Liver (tissue), 3 donors: ENCODE data around the gene GAN.

ENCODE experiments used
- EGR1 ChIP-seq, 2 donors: IDR thresholded peaks; 2 replicates each; pipeline ENCODE4 v1.6.1; 2016 to 2018; ENCODE audit warnings: antibody characterized with exemption in 2 of 2, low read depth in 2 of 2
- FOXA1 ChIP-seq: IDR thresholded peaks from 2 replicates; pipeline ENCODE4 v1.6.1; 2016; ENCODE audit warnings: antibody characterized with exemption
- JUND ChIP-seq, 2 donors: IDR thresholded peaks; 2 replicates each; pipeline ENCODE4 v1.6.1; 2016; ENCODE audit warnings: antibody characterized with exemption in 2 of 2
- MAX ChIP-seq: IDR thresholded peaks from 2 replicates; pipeline ENCODE4 v1.6.1; 2016; ENCODE audit warnings: antibody characterized with exemption
- NR2F2 ChIP-seq: IDR thresholded peaks from 2 replicates; pipeline ENCODE4 v1.6.1; 2016; ENCODE audit warnings: antibody characterized with exemption
- RAD21 ChIP-seq, 2 donors: IDR thresholded peaks; 2 replicates each; pipeline ENCODE4 v1.6.1; 2016; ENCODE audit warnings: antibody characterized with exemption in 2 of 2, mild to moderate bottlenecking in 2 of 2
- RXRA ChIP-seq, 2 donors: IDR thresholded peaks; 2 replicates each; pipeline ENCODE4 v1.6.1; 2017 to 2018; ENCODE audit warnings: antibody characterized with exemption in 2 of 2, mild to moderate bottlenecking in 1 of 2
- SP1 ChIP-seq: IDR thresholded peaks from 2 replicates; pipeline ENCODE4 v1.6.1; 2018; ENCODE audit warnings: antibody characterized with exemption, mild to moderate bottlenecking
- TAF1 ChIP-seq: conservative IDR thresholded peaks from 2 replicates; pipeline ENCODE4 v1.6.1; 2016; ENCODE audit warnings: antibody characterized with exemption, mild to moderate bottlenecking
- ZBTB33 ChIP-seq: IDR thresholded peaks from 2 replicates; pipeline ENCODE4 v1.6.1; 2016; ENCODE audit warnings: antibody characterized with exemption
- TF ChIP-seq, protein P1 (sequence below): fragments of 150-350 bp; IDR thresholded peaks from 2 replicates; pipeline ENCODE4 v1.5.1; 2017; ENCODE audit warnings: improper control_type of control experiment, low read depth, low read length; ENCODE audit not compliant: missing input control
- TF ChIP-seq, protein P2 (sequence below): IDR thresholded peaks from 2 replicates; pipeline ENCODE4 v1.6.1; 2016; ENCODE audit warnings: antibody characterized with exemption, mild to moderate bottlenecking
- TF ChIP-seq, protein P3 (sequence below): IDR thresholded peaks from 2 replicates; pipeline ENCODE4 v1.6.1; 2016; ENCODE audit warnings: antibody characterized with exemption
- donor health status: healthy.
- donor health status: healthy.

- TF ChIP-seq, protein P1, sequence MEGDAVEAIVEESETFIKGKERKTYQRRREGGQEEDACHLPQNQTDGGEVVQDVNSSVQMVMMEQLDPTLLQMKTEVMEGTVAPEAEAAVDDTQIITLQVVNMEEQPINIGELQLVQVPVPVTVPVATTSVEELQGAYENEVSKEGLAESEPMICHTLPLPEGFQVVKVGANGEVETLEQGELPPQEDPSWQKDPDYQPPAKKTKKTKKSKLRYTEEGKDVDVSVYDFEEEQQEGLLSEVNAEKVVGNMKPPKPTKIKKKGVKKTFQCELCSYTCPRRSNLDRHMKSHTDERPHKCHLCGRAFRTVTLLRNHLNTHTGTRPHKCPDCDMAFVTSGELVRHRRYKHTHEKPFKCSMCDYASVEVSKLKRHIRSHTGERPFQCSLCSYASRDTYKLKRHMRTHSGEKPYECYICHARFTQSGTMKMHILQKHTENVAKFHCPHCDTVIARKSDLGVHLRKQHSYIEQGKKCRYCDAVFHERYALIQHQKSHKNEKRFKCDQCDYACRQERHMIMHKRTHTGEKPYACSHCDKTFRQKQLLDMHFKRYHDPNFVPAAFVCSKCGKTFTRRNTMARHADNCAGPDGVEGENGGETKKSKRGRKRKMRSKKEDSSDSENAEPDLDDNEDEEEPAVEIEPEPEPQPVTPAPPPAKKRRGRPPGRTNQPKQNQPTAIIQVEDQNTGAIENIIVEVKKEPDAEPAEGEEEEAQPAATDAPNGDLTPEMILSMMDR: no peak
- TF ChIP-seq JUND (IDR thresholded peaks at IDR 0.05): no peak
- TF ChIP-seq RAD21 (IDR thresholded peaks at IDR 0.05): no peak
- no peak for TF ChIP-seq NR2F2
- TF ChIP-seq, protein P2, sequence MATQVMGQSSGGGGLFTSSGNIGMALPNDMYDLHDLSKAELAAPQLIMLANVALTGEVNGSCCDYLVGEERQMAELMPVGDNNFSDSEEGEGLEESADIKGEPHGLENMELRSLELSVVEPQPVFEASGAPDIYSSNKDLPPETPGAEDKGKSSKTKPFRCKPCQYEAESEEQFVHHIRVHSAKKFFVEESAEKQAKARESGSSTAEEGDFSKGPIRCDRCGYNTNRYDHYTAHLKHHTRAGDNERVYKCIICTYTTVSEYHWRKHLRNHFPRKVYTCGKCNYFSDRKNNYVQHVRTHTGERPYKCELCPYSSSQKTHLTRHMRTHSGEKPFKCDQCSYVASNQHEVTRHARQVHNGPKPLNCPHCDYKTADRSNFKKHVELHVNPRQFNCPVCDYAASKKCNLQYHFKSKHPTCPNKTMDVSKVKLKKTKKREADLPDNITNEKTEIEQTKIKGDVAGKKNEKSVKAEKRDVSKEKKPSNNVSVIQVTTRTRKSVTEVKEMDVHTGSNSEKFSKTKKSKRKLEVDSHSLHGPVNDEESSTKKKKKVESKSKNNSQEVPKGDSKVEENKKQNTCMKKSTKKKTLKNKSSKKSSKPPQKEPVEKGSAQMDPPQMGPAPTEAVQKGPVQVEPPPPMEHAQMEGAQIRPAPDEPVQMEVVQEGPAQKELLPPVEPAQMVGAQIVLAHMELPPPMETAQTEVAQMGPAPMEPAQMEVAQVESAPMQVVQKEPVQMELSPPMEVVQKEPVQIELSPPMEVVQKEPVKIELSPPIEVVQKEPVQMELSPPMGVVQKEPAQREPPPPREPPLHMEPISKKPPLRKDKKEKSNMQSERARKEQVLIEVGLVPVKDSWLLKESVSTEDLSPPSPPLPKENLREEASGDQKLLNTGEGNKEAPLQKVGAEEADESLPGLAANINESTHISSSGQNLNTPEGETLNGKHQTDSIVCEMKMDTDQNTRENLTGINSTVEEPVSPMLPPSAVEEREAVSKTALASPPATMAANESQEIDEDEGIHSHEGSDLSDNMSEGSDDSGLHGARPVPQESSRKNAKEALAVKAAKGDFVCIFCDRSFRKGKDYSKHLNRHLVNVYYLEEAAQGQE: no peak
- TF ChIP-seq RXRA (IDR thresholded peaks at IDR 0.05): no peak
- no peak for TF ChIP-seq MAX
- TF ChIP-seq ZBTB33: no peak
- TF ChIP-seq TAF1: no peak
- TF ChIP-seq, protein P3, sequence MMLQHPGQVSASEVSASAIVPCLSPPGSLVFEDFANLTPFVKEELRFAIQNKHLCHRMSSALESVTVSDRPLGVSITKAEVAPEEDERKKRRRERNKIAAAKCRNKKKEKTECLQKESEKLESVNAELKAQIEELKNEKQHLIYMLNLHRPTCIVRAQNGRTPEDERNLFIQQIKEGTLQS: no peak
- TF ChIP-seq SP1: no peak
- TF ChIP-seq EGR1 (IDR thresholded peaks at IDR 0.05; ENCODE audit: low read depth in 2 of 2): no peak
- TF ChIP-seq FOXA1: no peak
These were observed 88.4 kb downstream of the GAN start for GRCh38 chr16:81403208-81403600.
